GM19455 (cell line): ENCODE results near the gene MRPS5.
A peak's percentile ranks its signal among the peaks of the same experiment; 100 is the strongest.

Source experiments
- ATAC-seq: cut with Tn5 transposase; IDR thresholded peaks from one replicate; pipeline ENCODE4 v1.9.1; 2021; ENCODE audit not compliant: unreplicated experiment

MRPS5 gene

DNA sequence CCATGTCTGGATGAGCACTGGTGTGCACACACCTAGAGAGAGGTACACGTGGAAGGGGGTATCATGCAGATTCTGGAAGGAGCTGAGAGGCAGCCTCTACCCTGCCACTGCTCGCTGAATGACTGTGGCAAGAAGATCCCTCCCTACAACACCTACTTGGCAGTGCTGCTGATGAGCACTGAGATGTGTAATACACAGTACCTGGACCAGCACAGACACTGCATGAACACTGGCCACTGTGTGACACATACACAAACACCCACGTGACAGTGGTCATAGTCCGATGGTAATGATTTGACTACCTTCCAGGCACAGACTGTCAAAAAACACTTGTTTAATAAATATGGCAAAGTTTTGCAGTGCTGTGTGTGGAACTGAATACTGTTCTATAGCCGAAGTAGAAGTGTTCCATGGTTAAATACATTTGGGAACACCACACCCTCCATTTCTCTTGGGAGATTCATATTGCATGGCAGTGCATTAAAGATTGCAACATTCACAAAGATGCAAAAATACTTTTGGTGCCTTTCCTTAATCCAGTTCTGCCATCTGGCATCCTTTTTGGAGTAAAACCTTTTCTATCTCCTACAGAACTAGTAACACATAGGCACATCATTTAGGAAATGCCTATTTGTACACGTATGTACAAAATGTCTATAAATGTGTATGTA, 29.6 kb downstream of the MRPS5 start:
- no peak for ATAC-seq

DNA sequence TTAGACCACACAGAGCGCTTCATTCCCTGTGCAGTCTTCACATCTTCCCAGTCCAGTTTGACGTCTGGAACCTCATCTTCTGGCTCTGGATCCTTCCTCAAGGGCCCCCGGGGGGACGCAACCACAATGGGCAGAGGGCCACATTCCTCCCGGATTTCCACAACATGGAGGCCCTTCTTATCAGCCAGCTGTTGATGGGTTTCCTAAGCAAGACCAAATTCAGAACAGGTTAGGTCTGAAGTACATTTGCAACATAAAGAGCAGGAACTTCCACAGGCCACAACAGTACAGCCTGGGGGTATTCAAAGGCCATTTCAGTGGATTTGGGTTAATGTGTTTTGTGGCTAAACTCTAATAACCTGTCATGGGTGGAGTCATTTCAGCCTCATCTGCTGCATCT, 34.2 kb downstream of the MRPS5 start:
- no peak for ATAC-seq

DNA sequence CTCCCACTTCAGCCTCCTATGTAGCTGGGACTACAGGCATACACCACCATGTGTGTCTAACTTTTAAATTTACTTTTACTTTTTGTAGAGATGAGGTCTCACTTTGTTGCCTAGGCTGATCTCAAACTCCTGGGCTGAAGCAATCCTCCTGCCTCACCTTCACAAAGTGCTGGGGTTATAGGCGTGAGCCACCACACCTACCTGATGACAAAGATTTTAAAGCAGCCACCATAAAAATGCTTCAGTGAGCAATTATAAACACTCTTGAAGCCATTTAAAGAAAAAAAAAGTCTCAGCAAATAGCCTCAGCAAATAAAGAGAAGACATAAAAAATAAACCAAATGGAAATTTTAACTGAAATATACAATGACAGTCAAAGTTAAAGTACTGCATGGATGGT, 35.6 kb downstream of the MRPS5 start:
- ATAC-seq, result no peak

DNA sequence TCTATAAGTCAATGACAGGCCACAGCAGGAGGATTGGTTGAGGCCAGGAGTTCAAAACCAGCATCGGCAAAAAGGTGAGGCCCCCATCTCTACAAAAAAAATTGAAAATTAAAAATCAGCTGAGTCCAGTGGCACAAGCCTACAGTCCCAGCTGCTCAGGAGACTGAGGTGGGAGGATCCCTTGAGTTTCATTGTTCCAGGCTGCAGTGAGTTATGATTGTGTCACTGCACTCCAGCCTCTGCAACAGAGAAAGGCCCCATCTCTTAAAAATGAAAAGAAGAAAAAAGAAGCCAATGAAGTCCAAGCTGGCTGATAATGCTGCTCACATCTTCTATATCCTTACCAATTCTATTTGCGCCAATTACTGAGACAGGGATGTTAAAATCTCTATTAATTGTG, 39.1 kb downstream of the MRPS5 start:
- no peak for ATAC-seq

DNA sequence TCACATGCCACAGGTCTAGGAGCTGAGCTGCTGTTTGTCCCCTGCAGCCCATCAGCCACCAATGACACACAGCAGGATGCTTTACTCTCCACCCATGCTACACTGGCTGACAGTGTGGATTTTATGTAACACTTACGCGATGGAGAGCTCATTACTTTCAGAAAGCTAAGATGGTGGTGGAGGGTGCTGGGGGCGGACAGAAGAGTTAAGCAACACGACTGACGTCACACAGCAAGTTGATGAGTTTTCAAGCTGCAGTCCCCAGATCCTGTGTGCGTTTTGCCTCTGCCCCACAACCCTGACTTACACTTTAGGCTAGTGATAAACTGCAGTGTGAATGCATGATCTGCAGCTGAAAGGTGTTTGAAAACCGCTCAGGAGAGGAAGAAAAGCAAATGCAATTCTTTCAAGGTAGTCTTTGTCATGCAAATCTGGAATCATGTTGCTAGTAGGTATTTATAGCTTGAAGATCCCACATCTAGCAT, 42.4 kb downstream of the MRPS5 start:
- ATAC-seq, result no peak

DNA sequence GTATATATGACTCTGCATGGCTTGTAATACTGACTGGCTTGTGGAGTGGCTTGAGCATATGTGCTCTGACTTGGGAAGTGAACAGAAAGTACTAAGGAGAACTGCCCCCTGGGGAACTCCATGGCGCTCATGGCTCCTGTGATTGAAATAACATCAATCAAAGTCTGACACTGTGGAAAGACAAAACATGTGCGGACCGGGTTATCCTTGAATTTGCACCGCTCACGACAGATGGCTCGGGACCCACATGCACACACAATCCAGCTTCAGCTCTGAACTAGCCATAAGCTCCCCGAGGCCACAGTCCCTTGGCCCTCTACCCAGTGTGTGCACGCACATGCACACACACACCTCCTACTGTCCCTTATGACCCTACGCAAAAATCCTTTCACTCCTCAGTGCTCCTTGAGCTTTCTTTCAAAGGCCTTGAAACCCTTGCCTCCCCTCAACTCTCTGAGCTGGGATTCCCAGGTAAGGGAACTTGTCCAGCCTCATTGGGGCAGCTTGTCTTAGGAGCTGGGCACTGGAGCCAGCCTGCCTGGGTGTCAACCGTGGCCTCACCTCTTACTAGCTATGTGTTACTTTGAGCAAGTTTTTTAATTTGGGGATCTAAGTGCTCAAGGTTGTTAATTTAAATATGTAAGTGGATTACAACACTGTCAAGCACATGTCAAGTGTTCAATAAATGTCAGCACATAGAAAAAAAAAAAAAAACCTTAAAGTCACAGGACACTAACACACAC, 43.6 kb downstream of the MRPS5 start:
- ATAC-seq, result no peak

DNA sequence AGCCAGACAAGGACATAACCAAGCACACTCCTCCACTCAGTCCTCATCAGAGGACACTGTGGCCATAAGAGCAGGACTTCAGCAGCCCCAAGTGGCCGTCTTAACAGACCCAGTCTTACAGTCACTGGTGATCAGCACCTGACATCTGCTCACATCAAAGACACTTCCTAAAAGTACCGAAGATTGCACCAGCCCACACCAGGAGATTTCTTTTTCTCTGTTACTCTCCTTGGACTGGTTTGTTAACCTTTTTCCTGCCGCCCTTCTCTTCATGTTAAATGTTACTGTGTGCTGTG, 44.1 kb downstream of the MRPS5 start:
- no peak for ATAC-seq

DNA sequence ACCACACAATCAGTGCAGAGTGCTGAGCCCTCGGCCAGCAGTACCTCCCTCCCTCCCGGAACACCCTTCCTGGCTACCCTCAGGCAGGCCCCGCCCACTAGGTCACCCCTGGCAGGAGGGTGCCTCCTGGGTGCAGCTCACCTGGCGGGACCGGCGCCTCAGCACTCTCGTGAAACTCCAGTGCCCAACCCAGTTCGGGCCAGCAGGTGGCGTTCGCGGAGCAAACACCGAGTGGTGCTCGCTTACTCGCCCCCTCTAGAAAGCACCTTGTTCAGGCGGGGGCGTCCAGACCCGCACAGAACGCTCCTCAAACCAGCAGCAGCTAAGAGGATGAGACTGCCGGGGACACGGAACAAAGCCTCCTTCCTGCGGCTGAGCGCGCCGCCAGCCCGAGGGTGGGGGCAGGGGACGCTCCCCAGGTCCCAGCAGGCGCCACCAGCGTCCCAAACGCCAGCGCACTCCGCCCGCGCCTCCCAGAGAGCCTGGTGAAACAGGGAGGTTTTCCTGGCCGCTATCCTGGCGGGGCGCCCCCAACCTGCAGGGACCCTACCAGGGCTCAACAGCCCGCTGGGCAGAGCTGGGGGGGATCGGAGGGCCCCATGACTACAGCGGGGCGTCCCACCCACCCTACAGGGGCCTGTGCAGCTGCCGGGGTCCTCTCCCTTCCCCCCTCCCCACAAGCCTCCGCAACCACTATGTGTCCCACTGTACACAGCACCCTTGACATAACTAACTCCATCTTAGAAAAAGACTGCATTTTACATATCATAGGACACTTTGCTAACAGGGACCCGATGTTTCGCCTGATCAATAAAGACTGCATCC, 44.7 kb downstream of the MRPS5 start:
- peak; percentile 80 for ATAC-seq

DNA sequence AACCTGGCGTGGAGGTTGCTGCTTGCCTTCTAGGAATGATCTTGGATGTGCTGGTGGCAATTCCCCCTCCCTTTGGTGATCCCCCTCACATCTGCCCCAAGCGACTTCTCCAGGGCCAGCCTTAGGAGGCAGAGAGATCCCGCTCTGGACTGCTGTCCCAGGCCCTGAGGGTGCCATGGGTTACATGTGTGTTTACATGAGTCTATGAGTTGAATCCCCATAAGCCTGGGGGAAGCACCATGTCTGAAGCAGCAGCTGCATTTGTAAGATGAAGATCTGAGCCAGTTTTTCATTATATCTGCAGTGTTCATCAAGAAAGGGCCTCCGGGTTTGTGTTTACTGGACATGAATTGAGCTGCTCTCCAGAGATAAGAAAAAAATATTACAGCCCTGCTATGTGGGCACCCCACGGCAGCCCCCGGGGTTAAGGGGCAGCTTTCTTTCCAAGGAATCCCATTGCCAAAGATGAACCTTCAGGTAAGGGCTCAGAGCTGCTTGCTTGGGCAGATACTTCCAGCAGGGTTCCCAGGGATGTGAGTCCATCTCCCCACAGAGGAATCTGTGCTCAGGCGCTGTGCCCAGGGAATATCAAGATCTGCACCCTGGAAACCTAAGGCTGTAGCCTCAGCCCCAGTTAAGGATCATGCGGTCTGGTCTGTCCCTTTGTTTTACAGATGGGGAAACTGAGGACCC, 46.0 kb downstream of the MRPS5 start:
- no peak for ATAC-seq

DNA sequence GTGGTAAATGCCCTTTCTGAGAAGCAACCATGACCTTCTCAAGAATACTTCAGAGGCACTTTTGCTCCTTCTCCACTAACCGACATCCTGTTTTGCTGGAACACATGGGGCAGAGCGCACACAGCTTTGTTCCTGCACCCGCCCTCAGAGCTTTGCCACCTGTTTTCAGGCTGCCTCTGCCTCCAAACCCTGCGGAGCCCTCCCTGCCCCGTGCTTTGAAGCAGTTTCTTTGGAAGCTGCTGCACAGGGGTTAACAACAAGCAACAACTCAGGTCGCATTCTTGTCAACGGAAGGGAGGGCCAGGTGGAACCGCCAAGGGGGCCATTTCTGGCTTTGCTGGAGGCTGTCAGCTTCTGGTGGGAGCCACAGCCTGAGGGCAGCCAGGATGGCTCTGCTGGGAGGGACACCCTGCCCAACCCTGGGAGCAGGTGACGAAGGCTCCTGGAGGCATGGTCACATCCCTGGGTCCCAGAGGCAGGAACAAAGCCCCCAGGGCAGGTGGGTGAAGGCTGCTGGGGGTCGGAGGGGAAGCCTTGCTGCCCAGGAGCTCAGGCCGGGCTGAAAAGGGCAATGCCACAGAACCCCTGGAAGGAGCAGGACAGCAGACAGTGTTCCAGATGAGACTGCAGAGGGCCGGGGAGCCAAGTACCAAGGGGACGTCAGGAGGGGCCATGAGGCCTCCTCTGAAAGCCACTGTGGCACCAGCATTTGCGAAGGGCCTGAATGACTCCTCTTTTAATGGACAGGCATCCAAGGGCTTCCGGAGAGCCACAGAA, 46.8 kb downstream of the MRPS5 start:
- ATAC-seq, result no peak

DNA sequence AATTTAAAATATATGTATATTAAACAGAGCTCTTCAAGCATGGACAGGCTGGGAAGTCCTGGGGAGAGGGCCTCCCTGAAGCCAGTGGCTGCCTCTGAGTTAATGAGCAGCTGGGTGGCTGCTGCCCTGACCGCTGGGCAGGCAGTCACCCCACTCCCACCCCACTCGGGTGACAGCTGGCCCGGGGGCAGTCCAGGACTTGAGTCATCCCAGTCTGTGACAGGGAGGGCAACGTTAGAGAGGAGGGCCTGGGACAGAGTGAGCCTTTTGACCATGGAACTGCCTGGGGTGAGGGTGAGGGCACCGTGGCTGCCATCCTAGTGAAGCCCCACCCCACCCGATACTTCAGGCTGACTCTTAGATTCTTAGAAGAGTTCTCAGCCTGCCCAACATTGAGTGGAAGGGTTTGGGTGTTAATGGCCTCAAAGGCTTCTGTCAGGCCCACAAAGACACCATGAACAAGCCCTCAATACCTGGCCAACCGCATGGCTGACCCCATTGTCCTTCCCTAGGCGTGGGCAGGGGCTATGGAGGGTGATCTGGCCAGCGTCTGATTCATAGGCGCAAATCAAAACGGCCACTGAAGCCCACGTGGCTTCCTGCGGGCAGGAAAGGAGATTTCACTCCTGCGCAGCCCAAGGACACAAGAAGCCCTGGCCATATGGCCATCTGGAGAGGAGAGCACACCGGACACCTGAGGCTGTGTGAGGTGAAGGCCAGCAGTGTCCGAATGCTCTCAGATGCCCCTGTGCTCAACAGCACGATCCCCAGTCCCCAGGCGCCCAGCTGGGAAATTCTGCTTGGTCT, 47.5 kb downstream of the MRPS5 start:
- no peak for ATAC-seq

DNA sequence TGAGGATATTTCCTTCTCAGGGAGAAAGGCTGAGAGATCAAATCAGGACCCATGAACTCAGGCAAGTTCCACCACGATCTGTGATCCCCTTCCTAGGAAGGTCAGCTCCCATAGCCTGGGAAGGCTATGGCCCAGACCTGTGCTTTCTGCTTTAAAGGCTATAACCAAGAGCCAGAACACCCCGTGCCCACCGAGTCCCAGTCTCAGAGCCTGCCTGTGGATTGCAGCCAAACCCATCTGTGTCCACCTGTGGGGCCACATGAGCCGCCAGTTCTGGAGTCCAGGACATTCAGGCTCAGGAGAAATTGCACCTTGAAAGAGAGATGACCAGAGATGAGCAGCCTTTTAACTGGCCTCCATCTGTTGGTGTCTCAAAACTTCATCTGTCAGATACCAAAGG, 49.2 kb downstream of the MRPS5 start:
- ATAC-seq, result no peak

DNA sequence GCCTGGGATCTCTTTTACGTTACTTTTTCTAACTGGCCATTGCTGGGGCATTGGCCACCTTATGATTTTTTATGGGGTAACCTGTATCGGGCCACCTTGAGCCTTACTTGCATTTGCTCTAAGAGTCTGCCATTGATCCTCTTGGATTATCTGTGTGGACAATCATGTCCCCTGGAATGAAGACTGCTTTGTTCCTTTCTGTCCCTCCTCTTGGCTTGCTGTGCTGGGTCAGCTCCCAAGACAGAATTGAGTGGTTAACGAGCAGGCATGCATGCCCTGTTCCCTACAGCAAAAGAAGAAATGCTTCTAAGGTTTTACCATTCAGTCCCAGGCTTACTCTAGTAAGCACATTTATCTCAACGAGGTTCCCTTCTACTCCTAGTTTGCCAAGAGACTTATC, 49.8 kb downstream of the MRPS5 start:
- no peak for ATAC-seq

DNA sequence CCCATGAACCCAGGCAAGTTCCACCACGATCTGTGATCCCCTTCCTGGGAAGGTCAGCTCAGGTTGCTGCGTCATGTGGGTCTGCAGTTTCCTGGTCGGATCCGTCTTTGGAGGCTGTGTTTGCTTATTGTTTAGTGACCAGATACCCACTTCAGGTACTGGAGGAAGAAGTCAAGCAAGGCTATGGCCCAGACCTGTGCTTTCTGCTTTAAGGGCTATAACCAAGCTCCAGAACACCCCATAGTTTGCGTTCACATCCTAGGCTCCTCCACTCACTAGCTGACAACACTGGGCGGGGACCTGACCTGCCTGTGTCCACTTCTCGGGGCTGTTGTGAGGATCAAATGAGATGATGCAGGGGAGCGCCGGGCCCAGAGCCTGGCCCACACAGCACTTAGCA, 52.1 kb downstream of the MRPS5 start:
- ATAC-seq, result no peak

DNA sequence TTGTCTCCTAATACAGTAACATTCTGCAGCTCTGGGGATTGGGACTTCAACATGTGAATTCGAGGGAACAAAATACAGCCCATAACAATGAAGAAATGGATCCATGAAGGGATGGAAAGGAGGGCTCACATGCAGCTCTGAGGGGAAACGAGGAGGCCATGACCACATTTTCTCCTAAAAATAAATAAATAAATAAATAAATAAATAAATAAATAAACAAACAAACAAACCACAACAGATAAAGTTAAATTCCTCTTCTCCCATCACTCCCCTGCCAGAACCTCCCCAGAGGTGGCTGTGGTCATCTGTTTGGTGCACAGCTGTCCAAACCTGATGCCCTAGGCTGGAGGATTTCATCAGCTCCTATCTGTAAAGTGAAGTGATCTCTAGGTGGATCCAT, 53.4 kb downstream of the MRPS5 start:
- no peak for ATAC-seq

DNA sequence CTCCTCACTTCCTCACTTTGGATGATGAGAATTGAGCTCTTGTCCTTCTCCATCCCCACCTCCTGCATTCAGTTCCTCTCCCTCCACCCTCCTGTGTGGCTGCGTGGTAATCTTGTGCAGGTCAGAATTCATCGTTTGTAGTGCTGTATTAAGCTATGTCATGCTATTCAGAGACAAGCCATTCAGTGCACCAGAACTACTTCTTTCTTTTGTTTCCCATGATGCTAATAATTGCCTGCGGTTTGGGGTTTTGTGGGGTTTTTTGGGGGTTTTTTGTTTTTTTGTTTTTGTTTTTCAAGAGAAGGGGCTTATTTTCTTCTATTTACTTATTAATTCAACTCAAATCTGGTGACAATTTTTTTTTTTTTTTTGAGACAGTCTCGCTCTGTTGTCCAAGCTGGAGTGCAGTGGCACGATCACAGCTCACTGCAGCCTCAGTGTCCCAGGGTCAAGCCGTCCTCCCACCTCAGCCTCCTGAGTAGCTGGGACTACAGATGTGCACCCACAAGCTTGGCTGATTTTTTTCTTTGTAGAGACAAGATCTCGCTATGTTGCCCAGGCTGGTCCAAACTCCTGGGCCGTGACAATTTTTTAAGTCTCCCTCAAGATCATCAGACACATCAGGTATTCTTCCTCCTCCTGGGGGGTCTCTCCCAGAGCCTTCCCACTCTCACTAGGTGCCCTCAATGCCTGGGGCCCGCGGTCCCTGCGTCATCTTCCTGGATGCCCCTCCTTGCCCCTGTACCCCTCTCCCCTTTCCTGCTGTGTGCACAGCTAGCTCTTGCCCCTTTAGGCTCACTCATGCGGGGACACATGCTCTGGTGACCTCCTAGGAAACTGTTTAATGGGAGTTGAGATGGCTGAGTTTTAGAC, 58.3 kb downstream of the MRPS5 start:
- peak; percentile 78 for ATAC-seq

DNA sequence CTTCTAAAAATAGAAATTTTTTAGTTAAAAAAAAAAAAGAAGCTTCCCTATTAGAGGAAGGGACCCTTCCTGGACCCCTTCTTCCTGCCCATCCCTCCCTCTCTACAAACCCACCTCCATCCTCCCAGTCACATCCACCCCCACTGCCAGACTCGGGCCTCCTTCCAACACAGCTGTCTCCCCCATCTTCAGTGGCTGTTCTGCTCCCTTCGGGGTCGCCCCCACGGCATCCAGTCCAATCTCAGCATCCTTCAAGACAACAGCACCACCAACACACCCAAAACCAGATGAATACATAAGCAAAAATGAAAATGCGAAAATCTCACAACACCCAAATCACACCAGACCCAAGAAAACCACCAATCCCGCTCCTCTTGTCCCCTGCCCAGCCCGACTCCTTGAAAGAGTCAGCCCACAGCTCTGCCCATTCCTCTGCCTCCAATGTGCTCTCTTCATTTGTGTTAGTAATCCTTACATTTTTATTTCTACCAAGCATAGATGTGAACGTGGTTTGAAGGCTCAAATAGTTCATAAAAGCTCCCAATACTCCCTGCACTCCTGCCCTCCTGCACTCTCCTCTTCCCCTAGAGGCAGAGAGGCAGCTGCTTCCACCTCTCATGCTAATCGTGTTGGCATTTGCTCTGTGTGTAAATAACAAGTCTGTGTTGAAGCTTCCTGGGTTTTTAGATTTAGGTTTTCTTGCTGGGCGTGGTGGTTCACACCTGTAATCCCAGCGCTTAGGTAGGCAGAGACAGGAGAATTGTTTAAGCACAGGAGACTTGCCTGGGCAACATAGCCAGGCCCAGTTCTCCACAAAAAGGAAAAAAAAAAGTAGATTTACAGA, 59.1 kb downstream of the MRPS5 start:
- ATAC-seq, result peak; percentile 24

DNA sequence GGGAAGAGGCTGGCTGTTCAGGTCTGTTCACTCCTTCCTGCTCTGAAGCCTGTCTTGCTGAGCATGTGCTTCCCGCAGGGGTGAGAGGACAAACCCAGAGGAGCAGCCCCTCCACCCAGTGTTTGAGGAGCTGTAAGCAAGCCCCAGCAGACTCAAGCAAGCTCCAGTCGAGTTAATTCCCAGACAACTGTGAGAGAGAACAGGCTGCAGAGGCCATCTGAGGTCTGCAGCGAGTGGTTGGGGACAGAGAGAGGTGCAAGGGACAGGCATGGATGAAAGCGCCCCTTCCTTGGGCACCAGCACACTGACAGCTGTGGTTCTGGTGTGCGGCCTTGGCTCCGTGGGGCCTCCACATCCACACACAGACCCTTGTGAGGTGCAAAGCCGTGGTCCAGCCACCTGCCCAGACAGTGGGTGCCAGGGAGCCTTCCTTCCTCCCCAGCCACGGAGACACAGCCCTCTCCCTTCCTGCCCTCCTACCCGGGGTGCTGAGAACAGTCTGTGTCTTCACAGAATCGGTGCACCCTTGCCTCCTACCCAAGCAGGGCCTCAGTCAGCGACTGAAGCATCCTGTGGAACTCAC, 59.9 kb downstream of the MRPS5 start:
- no peak for ATAC-seq
